Measurements from ENCODE around the gene ATP11B.
"Not testable (repeated sequence)": the region's sequence is repeated elsewhere in the genome, so short reads cannot be mapped to it uniquely, and the experiment has no call there.

DNA sequence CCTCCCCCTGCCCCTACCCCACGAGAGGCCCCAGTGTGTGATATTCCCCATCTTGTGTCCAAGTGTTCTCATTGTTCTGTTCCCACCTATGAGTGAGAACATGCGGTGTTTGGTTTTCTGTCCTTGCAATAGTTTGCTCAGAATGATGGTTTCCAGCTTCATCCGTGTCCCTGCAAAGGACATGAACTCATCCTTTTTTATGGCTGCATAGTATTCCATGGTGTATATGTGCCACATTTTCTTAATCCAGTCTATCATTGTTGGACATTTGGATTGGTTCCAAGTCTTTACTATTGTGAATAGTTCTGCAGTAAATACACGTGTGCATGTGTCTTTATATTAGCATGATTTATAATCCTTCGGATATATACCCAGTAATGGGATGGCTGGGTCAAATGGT, 29.0 kb downstream of the ATP11B start:
- TF ChIP-seq, protein P1, sequence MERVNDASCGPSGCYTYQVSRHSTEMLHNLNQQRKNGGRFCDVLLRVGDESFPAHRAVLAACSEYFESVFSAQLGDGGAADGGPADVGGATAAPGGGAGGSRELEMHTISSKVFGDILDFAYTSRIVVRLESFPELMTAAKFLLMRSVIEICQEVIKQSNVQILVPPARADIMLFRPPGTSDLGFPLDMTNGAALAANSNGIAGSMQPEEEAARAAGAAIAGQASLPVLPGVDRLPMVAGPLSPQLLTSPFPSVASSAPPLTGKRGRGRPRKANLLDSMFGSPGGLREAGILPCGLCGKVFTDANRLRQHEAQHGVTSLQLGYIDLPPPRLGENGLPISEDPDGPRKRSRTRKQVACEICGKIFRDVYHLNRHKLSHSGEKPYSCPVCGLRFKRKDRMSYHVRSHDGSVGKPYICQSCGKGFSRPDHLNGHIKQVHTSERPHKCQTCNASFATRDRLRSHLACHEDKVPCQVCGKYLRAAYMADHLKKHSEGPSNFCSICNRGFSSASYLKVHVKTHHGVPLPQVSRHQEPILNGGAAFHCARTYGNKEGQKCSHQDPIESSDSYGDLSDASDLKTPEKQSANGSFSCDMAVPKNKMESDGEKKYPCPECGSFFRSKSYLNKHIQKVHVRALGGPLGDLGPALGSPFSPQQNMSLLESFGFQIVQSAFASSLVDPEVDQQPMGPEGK (CRISPR knock-in tag; IDR thresholded peaks at IDR 0.05; ENCODE audit: borderline replicate concordance), result not testable (repeated sequence)
- TF ChIP-seq ARNTL (CRISPR knock-in tag; IDR thresholded peaks at IDR 0.05; ENCODE audit: borderline replicate concordance, low read depth); BACH2 (CRISPR knock-in tag; IDR thresholded peaks at IDR 0.05; ENCODE audit: borderline replicate concordance): not testable (repeated sequence)
